ENCODE results near the gene CFAP74.

The CFAP74 gene

DNA sequence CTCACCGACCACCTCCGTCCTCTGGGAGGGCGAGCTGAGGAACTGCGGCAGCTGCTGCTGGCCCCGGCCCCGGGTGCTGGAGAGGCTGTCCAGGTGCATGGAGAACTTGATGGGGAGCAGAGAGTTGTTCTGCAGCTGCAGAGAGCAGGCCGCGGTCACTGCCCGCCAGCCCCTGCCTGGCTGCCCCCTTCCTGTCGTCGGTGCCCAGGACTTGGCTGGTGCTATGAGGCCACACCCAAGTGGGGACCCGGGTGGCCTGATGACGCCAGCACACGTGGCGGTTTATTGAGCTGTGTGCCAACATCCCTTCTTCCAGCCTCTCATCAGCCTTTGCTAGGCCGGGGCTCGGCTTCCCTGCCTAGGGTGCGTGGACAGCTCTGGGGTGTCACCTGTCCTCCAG lies 79.2 kb downstream of the CFAP74 start:
- H3K4me3 ChIP-seq (ENCODE audit: low read length): no peak overlapping the region
- DNase-seq (ENCODE audit: low read depth, low spot score): no peak

DNA sequence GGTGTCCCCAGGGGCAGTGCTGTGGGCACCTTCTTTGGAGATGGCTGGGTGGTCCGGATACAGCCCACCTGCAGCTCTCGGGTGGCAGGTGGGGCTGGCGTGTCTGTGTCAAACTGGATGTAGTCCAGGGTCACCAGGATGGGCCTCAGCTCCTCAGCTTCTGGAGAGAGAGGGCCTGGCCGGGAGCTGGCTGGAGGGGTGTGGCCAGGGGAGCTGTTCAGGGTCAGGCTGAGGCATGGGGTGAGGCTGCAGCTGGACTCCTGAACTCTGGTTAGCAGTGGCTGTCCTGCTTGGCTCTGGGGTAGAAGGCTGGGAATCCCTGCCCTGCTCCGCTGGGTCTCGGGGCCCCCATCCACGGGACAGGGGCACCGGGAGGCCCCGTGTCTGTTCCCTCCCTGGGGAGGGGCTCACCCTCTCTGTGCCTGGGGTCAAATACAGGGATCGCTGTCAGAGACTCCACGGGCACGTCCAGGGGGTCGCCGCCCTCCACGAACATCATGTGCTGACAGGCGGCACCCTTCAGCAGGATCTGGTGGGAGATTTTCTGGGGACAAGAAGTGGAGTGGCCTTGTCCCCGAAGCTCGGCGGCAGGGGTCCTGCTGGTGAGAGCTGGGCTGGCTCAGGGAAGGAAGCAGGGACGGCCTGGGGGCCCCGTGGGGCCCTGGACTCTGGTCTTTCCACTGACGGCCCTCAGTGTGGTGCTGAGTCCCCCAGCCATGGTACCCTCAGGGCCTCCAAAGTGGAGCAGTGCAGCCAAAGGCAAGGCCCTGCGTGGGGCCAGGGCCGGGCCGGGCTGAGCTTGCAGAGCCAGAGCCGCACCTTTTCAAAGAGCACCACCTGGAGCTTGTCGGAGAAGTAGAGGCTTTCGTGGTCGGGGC lies 80.4 kb downstream of the CFAP74 start:
- no peak for DNase-seq (ENCODE audit: low read depth, low spot score)
- no peak overlapping the region for H3K4me3 ChIP-seq (ENCODE audit: low read length)

DNA sequence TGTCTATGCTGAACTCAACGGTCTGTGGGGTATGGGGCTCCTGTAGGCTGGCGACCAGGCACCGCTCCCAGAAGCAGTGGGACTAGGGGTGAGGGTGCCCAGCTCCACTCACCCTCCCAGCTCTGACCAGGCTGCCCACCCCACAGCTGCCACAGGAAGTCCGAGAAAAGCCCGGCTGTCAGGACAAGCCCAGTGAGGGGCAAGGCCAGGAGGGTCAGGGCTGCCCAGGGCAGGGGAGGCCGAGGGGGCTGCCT lies 81.0 kb downstream of the CFAP74 start:
- no peak for DNase-seq (ENCODE audit: low read depth, low spot score)
- H3K4me3 ChIP-seq (ENCODE audit: low read length): no peak overlapping the region

DNA sequence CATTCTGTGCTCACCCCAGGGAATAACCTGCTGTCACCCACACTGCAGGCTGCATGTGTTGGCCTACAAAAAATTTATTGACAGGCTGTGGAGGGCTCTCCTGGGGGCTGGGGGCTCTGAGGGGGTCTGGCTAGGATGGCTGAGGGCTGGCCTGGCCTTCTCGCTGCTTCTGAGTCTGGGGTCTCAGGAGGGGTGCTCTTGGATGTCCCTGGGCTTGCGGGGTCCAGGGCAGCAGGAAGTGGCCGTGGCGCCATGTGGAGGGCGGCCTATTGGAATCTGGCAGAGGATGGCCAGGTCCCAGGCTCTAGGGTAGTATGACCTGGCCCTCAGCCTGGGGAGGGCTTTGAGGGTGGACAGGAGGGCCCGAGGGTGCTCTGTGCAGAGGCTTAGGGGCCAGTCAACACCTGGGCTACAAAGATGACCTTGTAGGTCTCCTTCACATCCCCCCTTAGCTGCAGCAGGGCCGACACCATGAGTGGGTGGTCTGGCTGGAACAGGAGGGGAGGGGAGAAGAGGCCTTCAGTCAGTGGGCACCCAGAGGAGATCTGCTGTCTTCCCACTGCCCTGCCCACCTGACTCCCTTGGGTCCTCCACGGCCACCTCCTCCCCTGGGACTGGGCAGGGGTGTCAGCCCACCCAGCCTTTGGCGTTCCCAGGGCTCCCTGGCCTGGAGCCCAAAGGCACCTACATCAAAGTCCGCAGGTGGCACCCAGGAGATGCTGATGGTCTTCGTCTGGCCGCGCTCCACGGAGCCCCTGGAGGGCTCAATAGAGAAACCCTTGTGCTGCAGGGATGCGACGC lies 81.5 kb downstream of the CFAP74 start:
- H3K4me3 ChIP-seq (ENCODE audit: low read length): no peak overlapping the region
- DNase-seq (ENCODE audit: low read depth, low spot score): no peak

DNA sequence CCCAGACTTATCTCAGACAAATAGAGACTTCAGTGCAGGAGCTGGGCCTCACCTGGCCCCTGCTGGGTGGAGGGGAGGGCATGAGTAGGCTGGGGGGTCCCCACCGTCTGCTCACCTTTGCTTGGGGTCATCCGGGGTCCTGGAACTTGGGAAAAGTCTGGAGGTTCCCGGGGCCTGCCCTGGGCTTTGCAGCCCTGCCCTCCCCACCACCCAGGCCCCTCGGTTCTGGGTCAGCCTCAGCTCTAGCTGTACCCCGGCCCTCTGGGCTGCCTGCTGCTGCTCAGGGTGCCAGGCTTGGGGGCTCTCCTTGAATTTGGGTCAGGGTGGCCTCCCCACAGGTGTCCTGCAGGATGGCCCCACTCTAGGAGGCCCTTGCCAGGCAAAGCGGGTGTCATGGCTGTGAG lies 82.1 kb downstream of the CFAP74 start:
- H3K4me3 ChIP-seq (ENCODE audit: low read length): no peak overlapping the region
- no peak for DNase-seq (ENCODE audit: low read depth, low spot score)

DNA sequence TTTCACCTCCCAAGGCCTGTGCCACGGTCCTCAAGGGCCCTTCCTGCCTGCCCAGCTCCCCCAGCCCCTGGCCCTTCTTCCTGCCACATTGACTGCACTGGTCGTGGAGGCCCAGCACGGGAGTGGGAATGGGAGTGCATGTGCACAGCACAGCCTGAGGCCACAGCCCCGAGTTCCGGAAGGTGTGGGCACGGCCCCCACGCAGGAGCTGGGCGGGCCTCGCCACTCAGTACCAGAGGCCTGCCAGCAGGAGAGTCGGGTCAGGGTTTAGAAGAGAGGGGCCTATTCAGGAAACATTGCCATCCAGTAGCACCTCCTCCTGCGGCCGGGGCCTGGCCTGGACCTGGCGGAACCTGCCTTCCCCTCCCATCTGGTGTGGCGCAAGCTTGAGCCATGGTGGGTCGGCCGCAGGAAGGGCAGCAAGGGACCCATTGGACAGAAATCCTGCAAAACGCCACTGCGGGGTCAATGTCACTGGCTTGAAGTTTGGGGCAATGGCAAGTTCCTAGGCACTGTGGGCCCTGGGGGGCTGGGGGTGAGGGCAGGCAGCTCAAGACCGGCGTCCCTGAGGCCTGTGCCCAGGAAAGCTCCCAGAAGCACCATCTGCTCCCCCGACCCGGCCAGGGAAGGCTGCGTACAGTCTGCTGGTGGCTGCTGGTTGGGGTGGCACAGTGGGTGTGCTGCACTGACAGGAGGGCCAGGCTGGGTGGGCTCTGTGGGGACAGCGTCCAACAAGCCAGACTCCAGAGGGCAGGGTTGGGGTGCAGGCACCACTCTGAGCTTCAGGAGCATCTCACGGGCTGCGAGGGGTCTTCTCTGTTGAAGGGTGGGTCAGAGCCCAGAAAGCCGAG lies 82.8 kb downstream of the CFAP74 start:
- DNase-seq (ENCODE audit: low read depth, low spot score): no peak
- H3K4me3 ChIP-seq (ENCODE audit: low read length): no peak overlapping the region

DNA sequence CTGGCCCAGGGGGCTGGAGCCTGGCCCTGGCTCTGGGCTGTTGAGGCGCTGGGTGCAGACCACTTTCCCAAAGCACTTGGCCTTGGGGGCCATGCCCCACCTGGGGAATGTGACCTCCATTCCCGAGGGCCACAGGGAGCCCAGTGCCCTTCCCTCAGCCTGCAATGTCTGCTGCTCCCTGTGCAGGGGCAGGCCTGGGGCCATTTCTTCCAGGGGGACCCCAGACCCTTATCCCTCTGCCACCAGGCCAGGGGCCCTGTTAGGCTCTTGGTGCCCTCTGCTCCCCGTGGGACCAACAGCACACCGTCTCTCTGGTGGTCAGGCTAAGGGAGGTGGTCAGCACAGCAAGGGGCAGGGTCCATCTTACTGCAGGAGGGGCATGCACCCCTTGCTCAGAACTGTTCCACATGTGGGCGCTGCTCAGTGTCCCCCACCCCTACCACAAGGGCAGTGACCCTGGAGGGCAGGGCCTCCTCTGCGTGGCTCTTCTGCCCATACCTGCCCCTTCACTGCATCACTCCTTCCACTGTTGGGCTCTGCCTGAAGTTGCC lies 83.5 kb downstream of the CFAP74 start:
- DNase-seq (ENCODE audit: low read depth, low spot score): no peak
- H3K4me3 ChIP-seq (ENCODE audit: low read length): peak overlapping the region; percentile 37

DNA sequence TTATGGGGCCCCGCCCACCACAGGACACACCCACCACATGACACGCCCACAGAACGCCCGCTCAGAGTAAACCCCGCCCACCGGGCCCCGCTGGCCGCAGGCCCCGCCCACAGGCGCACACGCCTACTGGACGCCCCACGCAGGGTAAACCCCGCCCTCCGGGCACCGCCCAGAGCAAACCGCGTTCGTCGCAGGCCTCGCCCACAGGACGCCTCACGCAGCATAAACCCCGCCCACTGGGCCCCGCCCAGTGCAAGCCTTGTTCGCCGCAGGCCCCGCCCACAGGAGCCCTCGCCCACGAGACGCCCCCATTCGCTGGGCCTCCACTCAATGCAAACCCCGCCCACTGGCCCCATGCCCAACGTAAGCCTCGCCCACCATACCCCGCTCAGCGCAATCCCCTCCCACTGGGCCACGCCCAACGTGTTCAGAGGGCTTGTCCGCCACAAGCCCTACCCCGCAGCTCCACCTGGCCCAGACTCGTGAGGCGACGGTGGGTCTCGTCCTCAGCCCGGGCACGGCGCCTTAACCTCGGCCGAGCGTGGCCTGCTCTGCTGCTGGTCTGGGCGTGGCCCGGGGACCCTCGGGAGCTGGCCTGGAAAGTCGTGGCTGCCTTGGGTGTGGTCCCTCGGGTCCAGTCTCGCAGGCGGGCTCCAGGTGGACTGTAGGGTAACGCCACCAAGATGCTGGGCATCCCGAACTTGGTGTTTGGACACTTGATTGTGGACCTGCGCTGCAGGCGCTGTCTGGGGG lies 84.1 kb downstream of the CFAP74 start:
- DNase-seq (ENCODE audit: low read depth, low spot score): peak; percentile 97
- peak overlapping the region; percentile 44 for H3K4me3 ChIP-seq (ENCODE audit: low read length)

DNA sequence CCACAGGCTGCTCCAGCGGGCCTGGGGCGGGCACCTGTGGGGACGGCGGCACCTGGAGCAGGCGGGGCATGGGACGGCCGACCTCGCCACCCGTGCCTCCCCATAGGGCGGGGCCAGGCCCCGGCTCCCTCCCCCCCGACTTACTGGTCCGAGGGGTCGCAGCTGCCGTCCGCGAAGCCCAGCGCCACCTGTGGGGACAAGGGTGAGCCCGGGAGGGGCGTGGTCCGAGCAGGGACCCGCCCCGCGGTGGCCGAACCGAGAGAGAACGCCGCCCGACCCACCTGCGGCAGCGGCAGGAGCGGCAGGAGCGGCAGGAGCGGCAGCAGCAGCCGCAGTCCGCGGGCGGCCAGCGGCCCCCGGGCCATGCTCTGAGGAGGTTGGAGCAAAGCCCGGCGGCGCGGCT lies 84.7 kb downstream of the CFAP74 start, which contains the start of gene TMEM52:
TSS of gene TMEM52 (minus strand) at position 379 of the 403 bp plus-strand sequence. CDS start at position 365, 14 bp downstream.
- peak within 1 kb of the TSS; percentile 44 for H3K4me3 ChIP-seq (ENCODE audit: low read length)
- DNase-seq (ENCODE audit: low read depth, low spot score): no peak

DNA sequence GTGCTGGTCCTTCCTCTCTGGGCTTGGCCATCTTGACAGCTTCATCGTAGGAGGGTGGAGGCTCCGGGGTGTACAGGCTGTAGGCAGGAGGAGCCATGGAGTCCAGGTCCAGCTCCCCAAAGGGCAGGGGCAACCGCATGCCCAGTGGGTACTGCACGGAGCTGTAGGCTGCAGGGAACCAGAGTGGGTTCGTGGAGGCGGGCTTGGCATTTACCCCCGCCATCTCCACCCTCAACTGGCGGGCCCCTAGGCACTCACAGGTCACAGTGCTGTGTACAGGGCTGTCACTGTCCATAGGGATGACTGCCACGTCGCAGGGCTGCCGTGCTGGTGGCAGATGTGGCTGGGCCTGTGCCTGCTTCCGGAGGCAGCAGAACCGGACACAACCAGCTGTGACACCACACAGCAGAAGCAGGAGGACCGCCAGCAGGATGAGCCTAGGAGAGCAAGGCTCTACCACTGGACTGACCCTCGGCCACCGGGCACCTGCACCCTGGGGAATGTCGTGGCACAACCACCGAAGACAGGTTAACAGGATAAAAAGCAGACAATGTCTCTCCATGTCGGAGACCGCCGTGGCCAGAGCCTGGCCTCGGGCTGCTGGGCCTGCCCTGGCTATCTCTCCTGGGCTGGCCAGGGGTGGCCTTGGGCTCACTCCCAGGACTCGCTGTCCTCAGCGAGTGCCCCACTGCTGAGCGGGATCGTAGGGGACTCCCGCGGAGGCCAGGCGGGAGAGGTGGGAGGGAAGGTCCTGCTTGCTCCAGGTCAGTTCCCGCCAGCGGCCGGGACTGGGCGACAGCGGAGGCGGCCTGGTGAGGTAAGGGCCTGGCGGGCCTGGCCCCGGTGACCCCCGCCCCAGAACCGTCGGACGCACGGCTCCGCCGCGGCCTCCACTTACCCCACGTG lies 85.3 kb downstream of the CFAP74 start:
- H3K4me3 ChIP-seq (ENCODE audit: low read length): peak overlapping the region; percentile 44; the same call in 1 of the 2 replicates

DNA sequence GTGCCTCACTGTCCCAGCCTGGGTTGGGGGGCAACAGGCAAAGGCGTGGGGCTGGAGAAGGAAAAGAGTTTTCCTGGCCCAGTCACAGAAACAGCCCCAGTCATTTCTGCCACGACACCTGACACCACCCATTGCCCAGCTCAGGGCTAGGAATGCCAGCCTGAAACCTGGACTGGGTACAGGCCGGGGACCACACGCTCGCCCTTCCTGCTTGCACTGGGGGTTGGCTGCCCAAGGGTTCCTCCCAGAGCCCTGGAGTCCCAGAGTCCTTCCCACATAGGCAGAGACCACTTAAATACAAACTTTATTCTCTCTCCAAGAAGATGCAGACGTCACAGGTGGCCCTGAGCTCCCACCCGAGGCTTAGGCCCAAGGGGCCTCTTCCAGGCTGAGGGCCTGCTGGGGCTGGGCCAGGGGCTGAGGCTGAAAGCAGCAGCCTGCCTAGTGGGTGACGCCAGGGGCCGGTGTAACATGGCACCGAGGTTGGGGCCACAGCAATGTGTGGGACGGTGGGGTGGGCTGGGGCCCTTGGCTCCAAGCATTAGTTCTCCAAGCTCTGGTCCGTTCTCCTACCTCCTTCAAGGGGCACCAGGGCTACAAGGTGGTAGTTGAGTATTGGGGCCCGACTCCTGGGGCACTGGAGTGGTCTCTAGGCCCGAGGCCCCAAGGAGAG lies 86.1 kb downstream of the CFAP74 start:
- no peak overlapping the region for H3K4me3 ChIP-seq (ENCODE audit: low read length)

More for the DNA sequence above, 85.3 kb downstream of the CFAP74 start:
- no peak for DNase-seq (ENCODE audit: low read depth, low spot score)

DNA sequence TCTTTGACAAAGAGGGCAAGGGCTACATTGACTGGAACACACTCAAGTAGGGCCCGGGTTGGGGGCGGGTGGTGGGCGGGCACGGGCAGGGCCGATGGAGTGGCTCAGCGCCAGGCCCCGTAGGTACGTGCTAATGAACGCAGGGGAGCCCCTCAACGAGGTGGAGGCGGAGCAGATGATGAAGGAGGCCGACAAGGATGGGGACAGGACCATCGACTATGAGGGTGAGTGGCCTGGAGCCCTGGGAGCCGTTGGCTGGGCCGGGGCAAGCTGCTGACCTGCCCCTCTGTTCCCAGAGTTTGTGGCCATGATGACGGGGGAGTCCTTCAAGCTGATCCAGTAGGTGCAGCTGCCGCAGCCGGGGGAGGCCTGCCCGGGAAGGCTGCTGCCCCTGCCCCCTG lies 86.7 kb downstream of the CFAP74 start:
- no peak overlapping the region for H3K4me3 ChIP-seq (ENCODE audit: low read length)
- no peak for DNase-seq (ENCODE audit: low read depth, low spot score)

More for the DNA sequence above, 86.1 kb downstream of the CFAP74 start:
- DNase-seq (ENCODE audit: low read depth, low spot score): no peak

DNA sequence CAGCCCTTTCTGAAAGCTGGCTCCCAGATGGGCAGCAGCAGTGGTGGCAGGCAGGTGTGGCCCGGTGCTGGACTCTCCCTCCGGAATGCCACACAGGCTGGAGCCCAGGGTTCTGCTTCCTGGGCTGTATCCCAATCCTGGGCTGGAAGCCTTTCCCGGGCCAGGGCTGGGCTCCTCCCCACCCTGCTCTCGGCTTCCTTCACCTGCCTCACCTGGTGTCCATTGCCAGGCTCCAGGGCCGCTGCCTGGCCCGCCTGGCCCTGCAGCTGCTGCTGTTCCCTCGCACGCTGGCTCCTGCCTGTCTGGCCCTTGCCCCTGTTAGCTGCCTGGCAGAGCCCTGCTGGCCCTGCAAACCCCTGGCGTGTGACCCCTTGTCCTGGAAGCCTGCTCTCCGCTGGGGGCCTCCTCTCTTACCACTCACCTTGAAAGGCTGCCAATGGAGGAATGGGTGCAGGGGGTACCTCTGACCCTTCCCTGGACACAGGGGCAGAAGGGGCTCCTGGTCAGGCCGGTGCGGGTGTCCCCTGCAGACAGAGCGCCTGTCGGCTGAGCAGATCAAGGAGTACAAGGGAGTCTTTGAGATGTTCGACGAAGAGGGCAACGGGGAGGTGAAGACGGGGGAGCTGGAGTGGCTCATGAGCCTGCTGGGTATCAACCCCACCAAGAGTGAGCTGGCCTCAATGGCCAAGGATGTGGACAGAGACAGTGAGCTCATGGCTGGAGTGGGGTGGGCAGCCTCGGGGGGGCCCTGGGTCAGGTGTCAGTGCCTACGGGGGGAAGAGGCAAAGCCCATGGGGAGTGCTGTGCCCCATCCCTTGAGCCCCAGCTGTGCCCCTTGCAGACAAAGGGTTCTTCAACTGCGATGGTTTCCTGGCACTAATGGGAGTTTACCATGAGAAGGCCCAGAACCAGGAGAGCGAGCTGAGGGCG lies 87.4 kb downstream of the CFAP74 start:
- no peak overlapping the region for H3K4me3 ChIP-seq (ENCODE audit: low read length)
- no peak for DNase-seq (ENCODE audit: low read depth, low spot score)

DNA sequence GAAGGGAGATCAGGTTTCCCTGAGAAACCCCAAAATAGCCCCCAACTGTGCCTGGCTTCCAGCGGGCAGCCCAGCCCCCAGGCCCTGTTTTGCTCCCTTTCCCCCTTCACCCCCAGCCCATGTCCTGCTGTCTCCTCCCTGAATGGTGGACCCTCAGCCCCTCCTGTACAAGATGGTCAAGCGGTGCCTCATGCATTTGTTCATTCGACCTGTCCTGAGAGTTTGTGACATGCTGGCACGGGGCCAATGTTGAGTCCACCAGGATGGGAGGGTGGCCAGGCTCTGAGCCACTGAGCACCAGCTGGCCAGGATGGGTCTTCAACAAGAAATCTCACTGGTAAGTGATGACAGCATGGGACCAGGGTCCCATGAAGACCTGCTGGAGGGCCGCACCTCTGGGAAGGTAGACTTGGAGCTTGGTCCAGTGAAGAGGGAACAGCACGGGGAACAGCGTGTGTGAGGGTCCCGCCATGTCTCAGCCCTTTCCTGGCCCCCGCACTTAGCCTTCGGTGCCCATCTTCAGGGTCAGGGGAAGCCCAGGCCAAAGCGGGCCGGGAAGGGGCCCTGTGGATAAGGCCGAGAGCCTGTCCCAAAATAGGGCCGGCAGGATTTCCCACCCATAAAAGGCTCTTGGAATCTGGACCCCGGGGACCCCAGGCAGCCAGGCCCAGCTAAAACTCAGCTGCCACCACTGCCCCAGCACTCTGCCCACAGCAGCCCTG lies 88.5 kb downstream of the CFAP74 start, which contains the start of gene CALML6:
TSS of gene CALML6 (plus strand) at position 290 of the 722 bp plus-strand sequence. CDS start at position 311, 21 bp downstream.
- DNase-seq (ENCODE audit: low read depth, low spot score): no peak
- H3K4me3 ChIP-seq (ENCODE audit: low read length): no peak within 1 kb of the TSS
